ENCODE results near the gene ANXA11. TPM values are rescaled to one million over a fixed set of nuclear protein-coding genes. Genes with fewer than 3 reads are reported as not detected.

ANXA11 gene
- total and polyA plus RNA-seq, 2 of the 8 experiments (the other 6 are each of a cell fraction or from before 2014, with no cell fraction given) = 40.5 to 84.9 TPM

DNA sequence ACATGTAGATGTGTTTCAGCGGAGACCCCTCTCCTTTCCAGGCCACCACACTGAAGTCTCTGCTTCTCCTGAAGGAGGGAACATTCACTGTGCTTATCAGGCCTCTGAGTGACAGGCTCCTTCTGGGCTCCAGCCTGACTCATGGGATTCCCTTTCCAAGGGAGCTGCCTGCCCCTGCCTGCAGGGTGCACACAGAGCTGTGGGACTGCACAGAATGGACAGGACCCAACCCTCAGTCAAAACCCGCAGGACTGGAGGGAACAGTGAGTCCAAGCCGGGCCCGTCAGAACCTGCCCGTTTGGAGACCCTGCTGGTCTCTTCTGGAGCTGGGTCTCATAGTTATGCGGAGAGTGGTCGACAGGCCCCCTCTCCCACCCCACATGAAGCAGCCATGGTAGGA is 40.2 kb downstream of the ANXA11 start (continued):
- no peak for TF ChIP-seq EZH2 (IDR thresholded peaks at IDR 0.05; ENCODE audit: low read depth, low read length, severe bottlenecking)
- no peak for TF ChIP-seq CEBPB (IDR thresholded peaks at IDR 0.05; ENCODE audit: low read depth, low read length)
- no peak for TF ChIP-seq BRCA1 (IDR thresholded peaks at IDR 0.05; ENCODE audit: low read depth, low read length)
- no peak for TF ChIP-seq CTBP2 (IDR thresholded peaks at IDR 0.05; ENCODE audit: borderline replicate concordance, insufficient read depth, insufficient read length, low read length)
- no peak for TF ChIP-seq RFX5 (IDR thresholded peaks at IDR 0.05; ENCODE audit: borderline replicate concordance, low read depth, low read length)
